Brain microvascular endothelial cell (primary cell): Measurements from ENCODE around the gene EYA3.

Source experiments
- DNase-seq: peaks from one replicate; pipeline ENCODE4 v3.0.0-alpha.2; 2020
- H3K27ac ChIP-seq: fragments of 250-450 bp; sonication (Bioruptor Pico); 2 replicates; pipeline ENCODE4 v1.5.1; 2020; ENCODE audit warnings: mild to moderate bottlenecking, moderate library complexity
- H3K27me3 ChIP-seq: fragments of 250-450 bp; sonication (Bioruptor Pico); replicated peaks from 2 replicates; pipeline ENCODE4 v1.5.1; 2020; ENCODE audit warnings: mild to moderate bottlenecking
- H3K36me3 ChIP-seq: fragments of 250-450 bp; sonication (Bioruptor Pico); replicated peaks from 2 replicates; pipeline ENCODE4 v1.5.1; 2020; ENCODE audit warnings: mild to moderate bottlenecking
- H3K4me3 ChIP-seq: 2 replicates; pipeline ENCODE4 v1.5.1; 2011; ENCODE audit warnings: low read depth, mild to moderate bottlenecking, control low read depth, low read length, moderate library complexity
- CTCF ChIP-seq: IDR thresholded peaks from 2 replicates; pipeline ENCODE4 v1.5.1; 2011; ENCODE audit warnings: low read depth, mild to moderate bottlenecking, moderate library complexity, low read length, control low read depth, inconsistent platforms; ENCODE audit errors: missing control alignments
- in situ Hi-C: cut with HindIII; loops from 2 replicates; pipeline ENCODE4 v1.10.0; 2017; ENCODE audit warnings: low sequenced_read_pairs, low pct_ligation_motif_present

EYA3 gene

GRCh38 chr1:28062806-28063205, 25.6 kb downstream of the EYA3 start:
- peak overlapping the region; percentile 47 for H3K27ac ChIP-seq

GRCh38 chr1:28058971-28059878, 29.2 kb downstream of the EYA3 start:
- Histone ChIP-seq H3K27me3 (no peaks in the 10 kb centered on the region), H3K4me3 (no peak overlapping the region), H3K27ac (no peak overlapping the region), H3K36me3 (no peaks in the 10 kb centered on the region)
- no peak for DNase-seq
- no peak for TF ChIP-seq CTCF
- in situ Hi-C loops = no loop called here

More at GRCh38 chr1:28062806-28063205, 25.6 kb downstream of the EYA3 start:
- TF ChIP-seq CTCF = no peak
- Histone ChIP-seq H3K27me3 (no peaks in the 10 kb centered on the region), H3K4me3 (no peak overlapping the region), H3K36me3 (no peaks in the 10 kb centered on the region)
- peak; percentile 62 for DNase-seq
- in situ Hi-C loops = no loop called here

DNA sequence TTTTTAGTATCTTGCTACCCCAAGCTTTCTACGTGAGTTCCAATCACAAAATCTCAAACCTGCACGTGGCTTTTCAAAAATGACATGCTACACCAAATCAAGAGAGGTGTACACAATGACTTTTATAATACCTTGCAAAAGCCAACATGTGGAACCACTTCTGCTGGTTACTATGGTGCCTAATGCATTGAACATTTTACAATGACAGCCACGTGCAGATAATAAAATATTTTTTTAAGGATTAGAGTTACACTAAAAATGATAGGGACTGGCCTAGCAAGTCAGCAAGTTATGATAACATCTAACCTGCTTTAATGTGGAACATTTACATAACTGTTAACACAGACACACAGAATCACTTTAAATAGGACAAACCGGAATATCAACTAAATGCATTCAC, 30.2 kb downstream of the EYA3 start:
- no peak overlapping the region for H3K4me3 ChIP-seq
- TF ChIP-seq CTCF = no peak
- no peak for DNase-seq
- in situ Hi-C loops = no loop called here
- no peaks in the 10 kb centered on the region for H3K36me3 ChIP-seq
- no peak overlapping the region for H3K27ac ChIP-seq
- no peaks in the 10 kb centered on the region for H3K27me3 ChIP-seq

DNA sequence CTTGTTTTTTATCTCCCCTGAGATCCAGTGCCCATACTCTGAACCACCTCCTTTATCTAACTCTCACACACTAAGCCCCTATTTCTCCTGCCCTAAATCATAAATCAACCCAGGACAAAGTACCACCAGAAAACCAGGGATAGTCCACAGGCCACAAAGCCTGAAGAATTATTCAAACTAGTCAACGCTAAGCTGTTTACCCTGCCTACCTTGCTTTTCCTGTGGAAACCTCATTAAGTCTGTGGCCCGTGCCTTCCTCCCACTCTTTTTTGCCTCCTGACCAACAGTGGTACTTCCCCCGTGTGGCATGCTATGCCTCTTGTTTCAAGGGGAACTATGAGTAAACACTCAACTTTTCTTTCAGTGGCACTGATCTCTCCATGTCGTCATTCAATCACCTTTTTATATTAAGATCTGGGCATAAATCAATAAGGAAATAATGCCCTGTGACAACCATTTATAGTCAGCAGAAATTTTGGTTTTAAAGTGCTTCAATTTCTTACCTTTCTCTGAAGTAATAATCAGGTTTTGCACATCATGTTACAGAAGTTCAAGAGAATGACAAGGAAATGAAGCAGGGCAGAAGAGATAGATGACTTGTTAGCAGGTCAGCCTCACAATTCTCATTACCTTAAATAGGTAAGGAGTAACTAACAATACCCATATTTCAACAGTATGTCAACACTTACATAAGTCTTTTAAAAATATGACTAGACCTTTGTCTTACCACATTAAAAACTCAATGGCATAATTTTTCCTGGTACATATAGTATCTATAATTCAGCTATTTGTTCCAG, 32.1 kb downstream of the EYA3 start:
- Histone ChIP-seq H3K4me3 (no peak overlapping the region), H3K27me3 (no peaks in the 10 kb centered on the region), H3K36me3 (no peaks in the 10 kb centered on the region), H3K27ac (no peak overlapping the region)
- in situ Hi-C loops = no loop called here
- DNase-seq = no peak
- TF ChIP-seq CTCF = no peak

GRCh38 chr1:28050776-28051175, 37.6 kb downstream of the EYA3 start:
- Histone ChIP-seq H3K36me3 (no peaks in the 10 kb centered on the region), H3K4me3 (no peak overlapping the region), H3K27ac (no peak overlapping the region), H3K27me3 (no peaks in the 10 kb centered on the region)
- no peak for TF ChIP-seq CTCF
- no peak for DNase-seq
- in situ Hi-C loops = no loop called here
